Measurements from ENCODE around the gene MTHFSD.

MTHFSD gene

GRCh38 chr16:86496262-86496928 is 58.6 kb downstream of the MTHFSD start:
- TF ChIP-seq CTCF (IDR thresholded peaks at IDR 0.05; ENCODE audit: low read depth, low read length): no peak
- H3K4me3 ChIP-seq (ENCODE audit: low read depth, low read length): peak overlapping the region; percentile 51

- no peak overlapping the region for H3K4me3 ChIP-seq (ENCODE audit: low read depth, low read length)
- TF ChIP-seq CTCF (IDR thresholded peaks at IDR 0.05; ENCODE audit: low read depth, low read length): no peak
These were observed 59.2 kb downstream of the MTHFSD start for GRCh38 chr16:86495756-86496261.

- no peak overlapping the region for H3K4me3 ChIP-seq (ENCODE audit: low read depth, low read length)
- TF ChIP-seq CTCF (IDR thresholded peaks at IDR 0.05; ENCODE audit: low read depth, low read length): no peak
These were observed 59.7 kb downstream of the MTHFSD start for GRCh38 chr16:86495357-86495701.

- no peak for TF ChIP-seq CTCF (IDR thresholded peaks at IDR 0.05; ENCODE audit: low read depth, low read length)
- no peak overlapping the region for H3K4me3 ChIP-seq (ENCODE audit: low read depth, low read length)
These were observed 60.3 kb downstream of the MTHFSD start for GRCh38 chr16:86494565-86495356.

GRCh38 chr16:86494039-86494564 is 60.9 kb downstream of the MTHFSD start:
- no peak overlapping the region for H3K4me3 ChIP-seq (ENCODE audit: low read depth, low read length)
- no peak for TF ChIP-seq CTCF (IDR thresholded peaks at IDR 0.05; ENCODE audit: low read depth, low read length)

GRCh38 chr16:86492961-86493629 is 61.9 kb downstream of the MTHFSD start:
- TF ChIP-seq CTCF (IDR thresholded peaks at IDR 0.05; ENCODE audit: low read depth, low read length): no peak
- no peak overlapping the region for H3K4me3 ChIP-seq (ENCODE audit: low read depth, low read length)

All from WI38 (cell line).